ENCODE results near the gene ACHE.
"Not testable (repeated sequence)": the region's sequence is repeated elsewhere in the genome, so short reads cannot be mapped to it uniquely, and the experiment has no call there.

Gene ACHE

GRCh38 chr7:100911484-100911883 lies 15.8 kb upstream of the ACHE start:
- no peak overlapping the region for H3K27ac ChIP-seq
- in situ Hi-C loops (cut with HindIII; ENCODE audit: low pct_ligation_motif_present, low sequenced_read_pairs): no loop called here
- no peak for TF ChIP-seq CTCF (IDR thresholded peaks at IDR 0.05; ENCODE audit: low read depth, low read length, missing control alignments)

GRCh38 chr7:100910443-100910842 lies 14.8 kb upstream of the ACHE start:
- H3K27ac ChIP-seq; H3K36me3 ChIP-seq (replicated peaks); in situ Hi-C loops (cut with HindIII; ENCODE audit: low pct_ligation_motif_present, low sequenced_read_pairs); H3K4me3 ChIP-seq (ENCODE audit: low read depth, low read length); H3K27me3 ChIP-seq (replicated peaks); DNase-seq: not testable (repeated sequence)

More at GRCh38 chr7:100911484-100911883, 15.8 kb upstream of the ACHE start:
- no peak overlapping the region for H3K4me3 ChIP-seq (ENCODE audit: low read depth, low read length)
- no peaks in the 10 kb centered on the region for H3K36me3 ChIP-seq (replicated peaks)
- no peaks in the 10 kb centered on the region for H3K27me3 ChIP-seq (replicated peaks)
- DNase-seq: no peak

- TF ChIP-seq CTCF (IDR thresholded peaks at IDR 0.05; ENCODE audit: low read depth, low read length, missing control alignments): no peak
- Histone ChIP-seq H3K27ac (no peak overlapping the region), H3K36me3 (replicated peaks) (no peaks in the 10 kb centered on the region), H3K4me3 (ENCODE audit: low read depth, low read length) (no peak overlapping the region), H3K27me3 (replicated peaks) (no peaks in the 10 kb centered on the region)
- in situ Hi-C loops (cut with HindIII; ENCODE audit: low pct_ligation_motif_present, low sequenced_read_pairs): no loop called here
- DNase-seq: no peak
Observed at GRCh38 chr7:100908512-100908911, 12.8 kb upstream of the ACHE start.

- TF ChIP-seq CTCF (IDR thresholded peaks at IDR 0.05; ENCODE audit: low read depth, low read length, missing control alignments): no peak
Observed at GRCh38 chr7:100902638-100903037, 7.0 kb upstream of the ACHE start.

GRCh38 chr7:100901921-100902332 lies 6.2 kb upstream of the ACHE start:
- no peak for DNase-seq
- H3K36me3 ChIP-seq (replicated peaks): no peaks in the 10 kb centered on the region
- no peak for TF ChIP-seq CTCF (IDR thresholded peaks at IDR 0.05; ENCODE audit: low read depth, low read length, missing control alignments)
- in situ Hi-C loops (cut with HindIII; ENCODE audit: low pct_ligation_motif_present, low sequenced_read_pairs): no loop called here
- no peaks in the 10 kb centered on the region for H3K27me3 ChIP-seq (replicated peaks)
- H3K27ac ChIP-seq: no peak overlapping the region
- no peak overlapping the region for H3K4me3 ChIP-seq (ENCODE audit: low read depth, low read length)

More at GRCh38 chr7:100902638-100903037, 7.0 kb upstream of the ACHE start:
- DNase-seq: no peak
- no peaks in the 10 kb centered on the region for H3K27me3 ChIP-seq (replicated peaks)
- in situ Hi-C loops (cut with HindIII; ENCODE audit: low pct_ligation_motif_present, low sequenced_read_pairs): no loop called here
- H3K27ac ChIP-seq: no peak overlapping the region
- H3K36me3 ChIP-seq (replicated peaks): no peaks in the 10 kb centered on the region
- no peak overlapping the region for H3K4me3 ChIP-seq (ENCODE audit: low read depth, low read length)

GRCh38 chr7:100900978-100901377 lies 5.3 kb upstream of the ACHE start:
- Histone ChIP-seq H3K36me3 (replicated peaks) (no peaks in the 10 kb centered on the region), H3K27ac (no peak overlapping the region), H3K4me3 (ENCODE audit: low read depth, low read length) (no peak overlapping the region), H3K27me3 (replicated peaks) (peaks cover 7% of the 10 kb centered on the region)
- DNase-seq: no peak
- in situ Hi-C loops (cut with HindIII; ENCODE audit: low pct_ligation_motif_present, low sequenced_read_pairs): no loop called here
- TF ChIP-seq CTCF (IDR thresholded peaks at IDR 0.05; ENCODE audit: low read depth, low read length, missing control alignments): no peak

Measured in brain microvascular endothelial cell (primary cell).